Prostate gland (tissue), 2 donors: Measurements from ENCODE around the gene SUZ12.

ENCODE experiments used
- POLR2A ChIP-seq: fragments of 450-650 bp; IDR thresholded peaks from one replicate; pipeline ENCODE4 v1.6.1; 2016; ENCODE audit warnings: antibody characterized with exemption, mild to moderate bottlenecking
- TF ChIP-seq, protein P1 (sequence below), 4 experiments: fragments of 200-600 bp in 2 of 4; fragments of 450-650 bp in 2 of 4; sonication (generic) in 2 of 4; IDR thresholded peaks; 1 replicate in 3 of 4; 2 replicates in 1 of 4; pipeline ENCODE4 v1.5.1; 2016 to 2019; ENCODE audit warnings: antibody characterized with exemption in 4 of 4, mild to moderate bottlenecking in 2 of 4, moderate library complexity in 2 of 4

DNA sequence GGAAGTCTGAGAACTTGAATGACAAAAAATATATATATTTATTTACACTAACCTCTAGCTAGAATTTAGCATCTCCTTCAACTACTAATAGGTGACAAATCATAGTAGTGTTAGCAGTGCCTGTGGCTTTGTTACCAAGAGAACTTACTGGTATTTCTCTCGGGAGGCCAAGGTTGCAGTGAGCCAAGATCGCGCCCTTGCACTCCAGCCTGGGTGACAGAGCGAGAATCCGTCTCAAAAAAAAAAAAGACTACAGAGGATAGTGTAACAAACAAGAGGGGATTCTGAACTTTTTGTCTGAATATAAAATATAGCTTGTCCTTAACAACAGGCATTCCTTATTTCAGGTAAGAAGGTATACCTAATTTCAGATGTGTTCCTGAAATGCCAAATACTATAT lies 1.3 kb upstream of the SUZ12 start:
- TF ChIP-seq, protein P1, sequence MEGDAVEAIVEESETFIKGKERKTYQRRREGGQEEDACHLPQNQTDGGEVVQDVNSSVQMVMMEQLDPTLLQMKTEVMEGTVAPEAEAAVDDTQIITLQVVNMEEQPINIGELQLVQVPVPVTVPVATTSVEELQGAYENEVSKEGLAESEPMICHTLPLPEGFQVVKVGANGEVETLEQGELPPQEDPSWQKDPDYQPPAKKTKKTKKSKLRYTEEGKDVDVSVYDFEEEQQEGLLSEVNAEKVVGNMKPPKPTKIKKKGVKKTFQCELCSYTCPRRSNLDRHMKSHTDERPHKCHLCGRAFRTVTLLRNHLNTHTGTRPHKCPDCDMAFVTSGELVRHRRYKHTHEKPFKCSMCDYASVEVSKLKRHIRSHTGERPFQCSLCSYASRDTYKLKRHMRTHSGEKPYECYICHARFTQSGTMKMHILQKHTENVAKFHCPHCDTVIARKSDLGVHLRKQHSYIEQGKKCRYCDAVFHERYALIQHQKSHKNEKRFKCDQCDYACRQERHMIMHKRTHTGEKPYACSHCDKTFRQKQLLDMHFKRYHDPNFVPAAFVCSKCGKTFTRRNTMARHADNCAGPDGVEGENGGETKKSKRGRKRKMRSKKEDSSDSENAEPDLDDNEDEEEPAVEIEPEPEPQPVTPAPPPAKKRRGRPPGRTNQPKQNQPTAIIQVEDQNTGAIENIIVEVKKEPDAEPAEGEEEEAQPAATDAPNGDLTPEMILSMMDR (IDR thresholded peaks at IDR 0.05): no peak
- TF ChIP-seq POLR2A: no peak
